ENCODE results near the gene BEGAIN.

The BEGAIN gene

GRCh38 chr14:100587086-100587762 lies at the start of gene BEGAIN:
BEGAIN (minus strand) TSS chr14:100587417; CDS start chr14:100587290, 127 bp downstream.
- no peak for DNase-seq (ENCODE audit: low spot score)

GRCh38 chr14:100636559-100636958 lies 49.3 kb upstream of the BEGAIN start:
- no peak for DNase-seq (ENCODE audit: low spot score)

GRCh38 chr14:100634026-100634425 lies 46.8 kb upstream of the BEGAIN start:
- no peak for DNase-seq (ENCODE audit: low spot score)

GRCh38 chr14:100633406-100633805 lies 46.2 kb upstream of the BEGAIN start:
- no peak for DNase-seq (ENCODE audit: low spot score)

- DNase-seq (ENCODE audit: low spot score), result no peak
Observed at GRCh38 chr14:100629696-100630095, 42.5 kb upstream of the BEGAIN start.

GRCh38 chr14:100629098-100629497 lies 41.9 kb upstream of the BEGAIN start:
- DNase-seq (ENCODE audit: low spot score), result no peak

- no peak for DNase-seq (ENCODE audit: low spot score)
Observed at GRCh38 chr14:100628225-100628624, 41.0 kb upstream of the BEGAIN start.

- no peak for DNase-seq (ENCODE audit: low spot score)
Observed at GRCh38 chr14:100626614-100627013, 39.4 kb upstream of the BEGAIN start.

- no peak for DNase-seq (ENCODE audit: low spot score)
Observed at GRCh38 chr14:100623961-100624360, 36.7 kb upstream of the BEGAIN start.

- DNase-seq (ENCODE audit: low spot score), result no peak
Observed at GRCh38 chr14:100623557-100623956, 36.3 kb upstream of the BEGAIN start.

GRCh38 chr14:100622708-100623485 lies 35.7 kb upstream of the BEGAIN start:
- no peak for DNase-seq (ENCODE audit: low spot score)

GRCh38 chr14:100622224-100622623 lies 35.0 kb upstream of the BEGAIN start:
- DNase-seq (ENCODE audit: low spot score), result no peak

- DNase-seq (ENCODE audit: low spot score), result no peak
Observed at GRCh38 chr14:100621806-100622205, 34.6 kb upstream of the BEGAIN start.

GRCh38 chr14:100620255-100621100 lies 33.3 kb upstream of the BEGAIN start:
- DNase-seq (ENCODE audit: low spot score), result no peak

- DNase-seq (ENCODE audit: low spot score), result no peak
Observed at GRCh38 chr14:100619396-100620254, 32.4 kb upstream of the BEGAIN start.

- DNase-seq (ENCODE audit: low spot score), result no peak
Observed at GRCh38 chr14:100618763-100619320, 31.6 kb upstream of the BEGAIN start.

- DNase-seq (ENCODE audit: low spot score), result no peak
Observed at GRCh38 chr14:100618318-100618693, 31.1 kb upstream of the BEGAIN start.

GRCh38 chr14:100617410-100618317 lies 30.4 kb upstream of the BEGAIN start:
- DNase-seq (ENCODE audit: low spot score), result no peak

- DNase-seq (ENCODE audit: low spot score), result no peak
Observed at GRCh38 chr14:100616854-100617409, 29.7 kb upstream of the BEGAIN start.

Measured in AG08396 (cell line).